ENCODE measurements around the gene CDSN.

The CDSN gene

GRCh38 chr6:31094389-31094881 lies 25.8 kb downstream of the CDSN start:
- H3K36me3 ChIP-seq (replicated peaks; ENCODE audit: low read depth, low read length), result no peaks in the 10 kb centered on the region
- no peak overlapping the region for H3K9ac ChIP-seq (ENCODE audit: low read length)
- H3K4me3 ChIP-seq (ENCODE audit: low read length), result no peak overlapping the region
- no peak overlapping the region for H3K4me2 ChIP-seq (ENCODE audit: low read length)
- H3K79me2 ChIP-seq (ENCODE audit: low read length), result no peaks in the 10 kb centered on the region
- TF ChIP-seq CTCF (IDR thresholded peaks at IDR 0.05; ENCODE audit: low read depth, low read length), result no peak
- TF ChIP-seq EZH2phosphoT487 (IDR thresholded peaks at IDR 0.05; ENCODE audit: low read depth), result no peak
- no peaks in the 10 kb centered on the region for H3K9me3 ChIP-seq (ENCODE audit: insufficient read depth, low read length)
- H2AFZ ChIP-seq (ENCODE audit: low read depth, low read length), result no peak overlapping the region
- no peaks in the 10 kb centered on the region for H3K27me3 ChIP-seq (ENCODE audit: low read depth, low read length)
- no peaks in the 10 kb centered on the region for H4K20me1 ChIP-seq (ENCODE audit: insufficient read depth, low read length)
- H3K27ac ChIP-seq (ENCODE audit: low read length), result no peak overlapping the region
- H3K4me1 ChIP-seq (ENCODE audit: low read length), result no peaks in the 10 kb centered on the region

GRCh38 chr6:31092769-31093505 lies 27.3 kb downstream of the CDSN start:
- no peaks in the 10 kb centered on the region for H3K36me3 ChIP-seq (replicated peaks; ENCODE audit: low read depth, low read length)
- no peak overlapping the region for H3K4me2 ChIP-seq (ENCODE audit: low read length)
- H3K27me3 ChIP-seq (ENCODE audit: low read depth, low read length), result no peaks in the 10 kb centered on the region
- H3K27ac ChIP-seq (ENCODE audit: low read length), result no peak overlapping the region
- H3K4me1 ChIP-seq (ENCODE audit: low read length), result no peaks in the 10 kb centered on the region
- H3K79me2 ChIP-seq (ENCODE audit: low read length), result no peaks in the 10 kb centered on the region
- no peaks in the 10 kb centered on the region for H3K9me3 ChIP-seq (ENCODE audit: insufficient read depth, low read length)
- H2AFZ ChIP-seq (ENCODE audit: low read depth, low read length), result no peak overlapping the region
- no peak overlapping the region for H3K9ac ChIP-seq (ENCODE audit: low read length)
- no peak for TF ChIP-seq CTCF (IDR thresholded peaks at IDR 0.05; ENCODE audit: low read depth, low read length)
- TF ChIP-seq EZH2phosphoT487 (IDR thresholded peaks at IDR 0.05; ENCODE audit: low read depth), result no peak
- no peaks in the 10 kb centered on the region for H4K20me1 ChIP-seq (ENCODE audit: insufficient read depth, low read length)
- no peak overlapping the region for H3K4me3 ChIP-seq (ENCODE audit: low read length)

- Histone ChIP-seq H3K27ac (ENCODE audit: low read length) (no peak overlapping the region), H3K4me2 (ENCODE audit: low read length) (no peak overlapping the region), H3K79me2 (ENCODE audit: low read length) (no peaks in the 10 kb centered on the region), H3K4me1 (ENCODE audit: low read length) (peaks cover 2% of the 10 kb centered on the region), H3K9ac (ENCODE audit: low read length) (no peak overlapping the region), H3K36me3 (replicated peaks; ENCODE audit: low read depth, low read length) (no peaks in the 10 kb centered on the region), H3K27me3 (ENCODE audit: low read depth, low read length) (no peaks in the 10 kb centered on the region), H3K9me3 (ENCODE audit: insufficient read depth, low read length) (no peaks in the 10 kb centered on the region), H2AFZ (ENCODE audit: low read depth, low read length) (no peak overlapping the region), H3K4me3 (ENCODE audit: low read length) (no peak overlapping the region), H4K20me1 (ENCODE audit: insufficient read depth, low read length) (no peaks in the 10 kb centered on the region)
- TF ChIP-seq CTCF (IDR thresholded peaks at IDR 0.05; ENCODE audit: low read depth, low read length) (no peak), EZH2phosphoT487 (IDR thresholded peaks at IDR 0.05; ENCODE audit: low read depth) (no peak)
Observed at GRCh38 chr6:31092238-31092637, 28.0 kb downstream of the CDSN start.

GRCh38 chr6:31091680-31092079 lies 28.6 kb downstream of the CDSN start:
- Histone ChIP-seq H3K4me2 (ENCODE audit: low read length) (no peak overlapping the region), H3K27ac (ENCODE audit: low read length) (no peak overlapping the region), H3K4me3 (ENCODE audit: low read length) (no peak overlapping the region), H4K20me1 (ENCODE audit: insufficient read depth, low read length) (no peaks in the 10 kb centered on the region), H3K9ac (ENCODE audit: low read length) (no peak overlapping the region), H2AFZ (ENCODE audit: low read depth, low read length) (no peak overlapping the region), H3K4me1 (ENCODE audit: low read length) (peaks cover 7% of the 10 kb centered on the region), H3K36me3 (replicated peaks; ENCODE audit: low read depth, low read length) (no peaks in the 10 kb centered on the region), H3K27me3 (ENCODE audit: low read depth, low read length) (no peaks in the 10 kb centered on the region), H3K79me2 (ENCODE audit: low read length) (no peaks in the 10 kb centered on the region), H3K9me3 (ENCODE audit: insufficient read depth, low read length) (no peaks in the 10 kb centered on the region)
- TF ChIP-seq CTCF (IDR thresholded peaks at IDR 0.05; ENCODE audit: low read depth, low read length) (no peak), EZH2phosphoT487 (IDR thresholded peaks at IDR 0.05; ENCODE audit: low read depth) (no peak)

Measured in OCI-LY3 (cell line).